Neural cell (in vitro differentiated cells): Measurements from ENCODE around the gene KCNS3. TPM values are rescaled to one million over a fixed set of nuclear protein-coding genes. Genes with fewer than 3 reads are reported as not detected.

Source experiments
- H2AFZ ChIP-seq: fragments of 200-600, 300-800 bp; sonication (generic), shearing (Covaris generic); 2 replicates; pipeline ENCODE4 v1.6.0; 2014; ENCODE audit warnings: low read depth, mild to moderate bottlenecking, antibody characterized with exemption, low read length, moderate library complexity
- H3F3A ChIP-seq: fragments of 200-600 bp; shearing (Covaris generic); 2 replicates; pipeline ENCODE4 v1.6.1; 2016; ENCODE audit warnings: mild to moderate bottlenecking, moderate library complexity, mixed read lengths, antibody characterized with exemption, low read length; ENCODE audit not compliant: insufficient read depth, poor library complexity, severe bottlenecking
- H3K27ac ChIP-seq: fragments of 200-600, 300-800 bp; sonication (generic), shearing (Covaris generic); 2 replicates; pipeline ENCODE4 v1.5.1; 2014; ENCODE audit warnings: mild to moderate bottlenecking, low read length, moderate library complexity
- H3K27me3 ChIP-seq: fragments of 300-800, 200-600 bp; sonication (generic), shearing (Covaris generic); 2 replicates; pipeline ENCODE4 v1.6.0; 2014; ENCODE audit warnings: mild to moderate bottlenecking, low read depth, low read length, moderate library complexity; ENCODE audit not compliant: insufficient read depth
- H3K36me3 ChIP-seq: fragments of 300-800, 200-600 bp; sonication (generic), shearing (Covaris generic); 2 replicates; pipeline ENCODE4 v1.5.1; 2014; ENCODE audit warnings: mild to moderate bottlenecking, antibody characterized with exemption, low read length, moderate library complexity; ENCODE audit not compliant: insufficient read depth
- H3K4me2 ChIP-seq: fragments of 300-800, 200-600 bp; sonication (generic), shearing (Covaris generic); 2 replicates; pipeline ENCODE4 v1.6.0; 2014; ENCODE audit warnings: mild to moderate bottlenecking, low read length
- H3K4me3 ChIP-seq: fragments of 300-800, 200-600 bp; sonication (generic), shearing (Covaris generic); 2 replicates; pipeline ENCODE4 v1.5.1; 2014; ENCODE audit warnings: mild to moderate bottlenecking, low read length, moderate library complexity
- H3K79me2 ChIP-seq: fragments of 200-600 bp; shearing (Covaris generic); replicated peaks from 2 replicates; pipeline ENCODE4 v1.6.0; 2014; ENCODE audit warnings: mild to moderate bottlenecking, low read length, moderate library complexity; ENCODE audit not compliant: insufficient read depth
- H3K9ac ChIP-seq: fragments of 300-800, 200-600 bp; sonication (generic), shearing (Covaris generic); 2 replicates; pipeline ENCODE4 v1.6.1; 2016; ENCODE audit warnings: mild to moderate bottlenecking, low read length, mixed read lengths
- H3K9me2 ChIP-seq: fragments of 200-600 bp; shearing (Covaris generic); 2 replicates; pipeline ENCODE4 v1.6.1; 2016; ENCODE audit warnings: mild to moderate bottlenecking, low read length, mixed read lengths; ENCODE audit not compliant: insufficient read depth
- H3K9me3 ChIP-seq: fragments of 200-600, 300-800 bp; sonication (generic), shearing (Covaris generic); 2 replicates; pipeline ENCODE4 v1.6.1; 2016; ENCODE audit warnings: mild to moderate bottlenecking, mixed run types, low read length, moderate library complexity, mixed read lengths
- H4K20me1 ChIP-seq: fragments of 200-600 bp; shearing (Covaris generic); 2 replicates; pipeline ENCODE4 v1.6.1; 2016; ENCODE audit warnings: mild to moderate bottlenecking, mixed run types; ENCODE audit not compliant: insufficient read depth
- CTCF ChIP-seq: fragments of 450-650 bp; IDR thresholded peaks from 2 replicates; pipeline ENCODE4 v1.5.1; 2014; ENCODE audit warnings: antibody characterized with exemption, mild to moderate bottlenecking, moderate library complexity; ENCODE audit not compliant: poor library complexity, severe bottlenecking
- EP300 ChIP-seq: fragments of 450-650 bp; conservative IDR thresholded peaks from 2 replicates; pipeline ENCODE4 v1.6.1; 2014; ENCODE audit warnings: antibody characterized with exemption, mild to moderate bottlenecking, moderate library complexity; ENCODE audit not compliant: poor library complexity, severe bottlenecking
- EZH2 ChIP-seq: fragments of 200-600, 300-800 bp; shearing (Covaris generic), sonication (generic); IDR thresholded peaks from 2 replicates; pipeline ENCODE4 v1.6.1; 2014; ENCODE audit warnings: antibody characterized with exemption, low read length, borderline replicate concordance, mild to moderate bottlenecking; ENCODE audit not compliant: insufficient read depth, poor library complexity, severe bottlenecking
- MXI1 ChIP-seq: fragments of 450-650 bp; conservative IDR thresholded peaks from 2 replicates; pipeline ENCODE4 v1.6.1; 2014; ENCODE audit warnings: antibody characterized with exemption, mild to moderate bottlenecking; ENCODE audit not compliant: poor library complexity, severe bottlenecking
- POLR2AphosphoS5 ChIP-seq: IDR thresholded peaks from 2 replicates; pipeline ENCODE4 v1.6.1; 2012
- REST ChIP-seq: IDR thresholded peaks from 2 replicates; pipeline ENCODE4 v1.6.1; 2012; ENCODE audit warnings: borderline replicate concordance
- TAF1 ChIP-seq: IDR thresholded peaks from 2 replicates; pipeline ENCODE4 v1.6.1; 2012; ENCODE audit warnings: low read depth
- polyA plus RNA-seq: library from polyadenylated mRNA; depleted of rRNA; stranded (reverse); fragments of >200 nt; gene quantifications from 2 replicates; pipeline ENCODE4 v1.2.3, GENCODE V29; 2014

Gene KCNS3
- polyA plus RNA-seq, 1 donor from 2014 or later: 0.15 TPM

- Histone ChIP-seq H3K27me3 (no peaks in the 10 kb centered on the region), H3K4me2 (no peak overlapping the region), H3K9me3 (no peaks in the 10 kb centered on the region), H3K36me3 (no peaks in the 10 kb centered on the region), H4K20me1 (no peaks in the 10 kb centered on the region), H3K9me2 (no peaks in the 10 kb centered on the region), H3F3A (no peaks in the 10 kb centered on the region), H3K4me3 (no peak overlapping the region), H3K27ac (no peak overlapping the region), H2AFZ (no peak overlapping the region), H3K9ac (no peak overlapping the region), H3K79me2 (no peaks in the 10 kb centered on the region)
- TF ChIP-seq MXI1: no peak
These were observed 88.3 kb downstream of the KCNS3 start for GRCh38 chr2:17966798-17967197.

GRCh38 chr2:17969661-17970060 is 91.2 kb downstream of the KCNS3 start:
- TF ChIP-seq CTCF (no peak), EP300 (no peak), EZH2 (no peak), TAF1 (no peak), POLR2AphosphoS5 (no peak)
- Histone ChIP-seq H3K27me3 (no peaks in the 10 kb centered on the region), H3K36me3 (no peaks in the 10 kb centered on the region)

GRCh38 chr2:17971531-17972125 is 93.2 kb downstream of the KCNS3 start:
- Histone ChIP-seq H3K9me2 (no peaks in the 10 kb centered on the region), H3F3A (no peaks in the 10 kb centered on the region), H3K4me3 (no peak overlapping the region), H3K9me3 (no peaks in the 10 kb centered on the region), H3K79me2 (no peaks in the 10 kb centered on the region), H3K27me3 (no peaks in the 10 kb centered on the region), H4K20me1 (no peaks in the 10 kb centered on the region), H3K4me2 (no peak overlapping the region), H2AFZ (no peak overlapping the region), H3K9ac (no peak overlapping the region), H3K27ac (no peak overlapping the region), H3K36me3 (no peaks in the 10 kb centered on the region)
- TF ChIP-seq EP300 (no peak), REST (no peak), POLR2AphosphoS5 (no peak), EZH2 (no peak), MXI1 (no peak), TAF1 (no peak)

More at GRCh38 chr2:17969661-17970060, 91.2 kb downstream of the KCNS3 start:
- H3K9me3 ChIP-seq: no peaks in the 10 kb centered on the region
- H3K27ac ChIP-seq: no peak overlapping the region
- H3K4me2 ChIP-seq: no peak overlapping the region
- no peaks in the 10 kb centered on the region for H3F3A ChIP-seq
- H3K9me2 ChIP-seq: no peaks in the 10 kb centered on the region
- no peak overlapping the region for H3K4me3 ChIP-seq
- H3K9ac ChIP-seq: no peak overlapping the region
- H4K20me1 ChIP-seq: no peaks in the 10 kb centered on the region
- H3K79me2 ChIP-seq: no peaks in the 10 kb centered on the region
- no peak overlapping the region for H2AFZ ChIP-seq
